IPS-15b (cell line): Measurements from ENCODE around the gene CDY2B.
"Not testable (repeated sequence)": the region's sequence is repeated elsewhere in the genome, so short reads cannot be mapped to it uniquely, and the experiment has no call there.

ENCODE experiments used
- H3K27me3 ChIP-seq: one replicate; pipeline ENCODE4 v1.6.1; 2013; ENCODE audit warnings: low read length; ENCODE audit not compliant: control insufficient read depth, insufficient read depth
- H3K36me3 ChIP-seq: one replicate; pipeline ENCODE4 v1.6.1; 2013; ENCODE audit warnings: low read length; ENCODE audit not compliant: control insufficient read depth, insufficient read depth
- H3K4me1 ChIP-seq: one replicate; pipeline ENCODE4 v1.6.1; 2013; ENCODE audit warnings: mild to moderate bottlenecking, low read length; ENCODE audit not compliant: control insufficient read depth, insufficient read depth
- H3K4me3 ChIP-seq: one replicate; pipeline ENCODE4 v1.5.1; 2013; ENCODE audit warnings: low read depth, low read length
- H3K9ac ChIP-seq: one replicate; pipeline ENCODE4 v1.6.1; 2013; ENCODE audit warnings: low read depth, mild to moderate bottlenecking, low read length
- H3K9me3 ChIP-seq: one replicate; pipeline ENCODE4 v1.6.1; 2013; ENCODE audit warnings: mild to moderate bottlenecking, low read length; ENCODE audit not compliant: control insufficient read depth, insufficient read depth

The CDY2B gene

DNA sequence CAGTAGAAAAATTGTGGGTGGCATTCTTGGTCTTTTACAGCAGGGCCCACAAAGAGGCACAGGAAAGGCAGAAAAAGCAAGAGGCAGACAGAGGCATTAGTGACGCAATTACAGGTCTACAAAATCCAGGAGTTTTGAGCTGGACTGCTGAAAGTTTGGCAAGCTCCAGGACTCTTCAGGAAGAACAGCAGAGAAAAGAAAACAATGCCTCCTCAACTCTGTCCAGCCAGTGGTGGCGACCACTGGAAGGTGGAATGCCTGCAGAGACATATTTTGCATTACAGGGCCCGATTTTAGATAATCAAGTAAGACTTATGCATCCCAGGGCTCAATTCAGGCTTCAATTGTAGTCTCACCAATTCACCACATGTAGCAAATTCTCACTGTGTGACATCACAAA is 23.5 kb downstream of the CDY2B start:
- not testable (repeated sequence) for H3K4me3 ChIP-seq, H3K9me3 ChIP-seq

DNA sequence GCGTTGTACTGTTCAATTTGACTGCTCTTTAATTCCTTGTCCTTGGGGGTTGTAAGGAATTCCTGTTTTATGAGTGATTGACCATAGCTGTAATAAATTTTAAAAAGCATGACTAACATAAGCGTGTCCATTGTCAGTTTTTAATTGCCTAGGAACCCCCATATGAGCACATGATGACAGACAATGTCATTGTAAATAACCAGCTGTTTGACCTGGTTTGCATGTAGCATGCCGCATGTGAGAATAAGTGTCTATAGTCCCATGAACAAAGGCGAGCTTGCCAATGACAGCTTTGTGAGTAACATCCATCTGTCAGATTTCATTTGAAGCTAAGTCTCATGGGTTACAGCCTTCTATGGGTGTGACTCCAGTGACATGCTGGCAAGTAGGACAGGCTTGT is 30.9 kb downstream of the CDY2B start:
- H3K4me3 ChIP-seq, H3K4me1 ChIP-seq, H3K36me3 ChIP-seq, H3K9me3 ChIP-seq, H3K27me3 ChIP-seq, H3K9ac ChIP-seq: not testable (repeated sequence)

More for the DNA sequence above, 23.5 kb downstream of the CDY2B start:
- H3K27me3 ChIP-seq, H3K9ac ChIP-seq, H3K4me1 ChIP-seq, H3K36me3 ChIP-seq: not testable (repeated sequence)

DNA sequence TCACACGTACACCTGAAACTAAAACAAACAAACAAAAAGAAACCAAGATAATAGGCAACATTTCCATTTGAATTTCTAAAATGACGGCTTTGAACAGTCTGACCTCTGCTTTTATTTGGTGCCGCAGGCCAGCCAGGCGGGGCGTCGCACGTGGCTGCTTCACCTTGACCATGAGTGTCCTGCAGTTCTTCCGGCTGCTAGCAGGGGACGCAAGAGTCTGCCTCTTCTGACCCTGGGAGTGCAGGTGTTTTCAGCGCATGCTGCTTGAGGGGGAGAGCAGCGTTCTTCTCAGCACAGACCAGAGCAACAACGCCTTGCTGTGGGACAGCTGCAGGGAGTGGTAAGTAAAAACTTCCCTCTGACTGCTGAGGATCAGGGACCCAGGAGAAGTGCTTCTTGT is 47.9 kb downstream of the CDY2B start:
- not testable (repeated sequence) for H3K9ac ChIP-seq, H3K36me3 ChIP-seq, H3K9me3 ChIP-seq, H3K4me1 ChIP-seq, H3K4me3 ChIP-seq, H3K27me3 ChIP-seq
